Liver (tissue), 9 donors: ENCODE data around the gene ITPKB. TPM values are rescaled to one million over a fixed set of nuclear protein-coding genes. Genes with fewer than 3 reads are reported as not detected.

Experiments used
- DNase-seq: peaks from one replicate; pipeline ENCODE4 v3.0.0-alpha.2; 2017; ENCODE audit warnings: low spot score
- H3K27ac ChIP-seq, 2 donors: one replicate each; pipeline ENCODE4 v1.7.0; 2013; ENCODE audit warnings: inconsistent platforms in 2 of 2, low read length in 2 of 2, control low read depth in 1 of 2, low read depth in 1 of 2, mild to moderate bottlenecking in 1 of 2
- H3K27me3 ChIP-seq, 4 donors: one replicate each; pipeline versions ENCODE4 v1.6.1 to v1.7.0; 2013; ENCODE audit warnings: low read length in 3 of 4, inconsistent platforms in 1 of 4, mild to moderate bottlenecking in 1 of 4, moderate library complexity in 1 of 4; ENCODE audit not compliant: control insufficient read depth in 4 of 4, insufficient read depth in 4 of 4
- H3K36me3 ChIP-seq, 4 donors: one replicate each; pipeline versions ENCODE4 v1.6.1 to v1.7.0; 2013; ENCODE audit warnings: low read length in 3 of 4, mild to moderate bottlenecking in 3 of 4, low read depth in 1 of 4, moderate library complexity in 1 of 4; ENCODE audit not compliant: control insufficient read depth in 4 of 4, insufficient read depth in 3 of 4
- H3K4me1 ChIP-seq, 4 donors: one replicate each; pipeline versions ENCODE4 v1.6.1 to v1.7.0; 2013; ENCODE audit warnings: low read length in 3 of 4, mild to moderate bottlenecking in 3 of 4, moderate library complexity in 1 of 4; ENCODE audit not compliant: control insufficient read depth in 4 of 4, insufficient read depth in 4 of 4
- H3K4me3 ChIP-seq, 3 donors: one replicate each; pipeline versions ENCODE4 v1.6.1 to v1.7.0; 2013; ENCODE audit warnings: low read length in 3 of 3, control low read depth in 1 of 3, low read depth in 1 of 3, mild to moderate bottlenecking in 1 of 3
- H3K9ac ChIP-seq, 2 donors: one replicate each; pipeline ENCODE4 v1.7.0; 2013; ENCODE audit warnings: low read length in 2 of 2, mild to moderate bottlenecking in 2 of 2, moderate library complexity in 2 of 2, control low read depth in 1 of 2, low read depth in 1 of 2
- H3K9me3 ChIP-seq, 4 donors: one replicate each; pipeline versions ENCODE4 v1.6.1 to v1.7.0; 2013; ENCODE audit warnings: low read length in 3 of 4; ENCODE audit not compliant: control insufficient read depth in 4 of 4
- ATF3 ChIP-seq: IDR thresholded peaks from 2 replicates; pipeline ENCODE4 v1.6.1; 2016; ENCODE audit warnings: antibody characterized with exemption
- CTCF ChIP-seq: fragments of 150-350 bp; IDR thresholded peaks from 2 replicates; pipeline ENCODE4 v1.5.1; 2017; ENCODE audit warnings: improper control_type of control experiment, low read depth, low read length; ENCODE audit not compliant: missing input control
- EGR1 ChIP-seq, 2 donors: IDR thresholded peaks; 2 replicates each; pipeline ENCODE4 v1.6.1; 2016 to 2018; ENCODE audit warnings: antibody characterized with exemption in 2 of 2, low read depth in 2 of 2
- FOXA1 ChIP-seq: IDR thresholded peaks from 2 replicates; pipeline ENCODE4 v1.6.1; 2016; ENCODE audit warnings: antibody characterized with exemption
- GABPA ChIP-seq, 2 donors: IDR thresholded peaks in 1 of 2; conservative IDR thresholded peaks in 1 of 2; 2 replicates each; pipeline ENCODE4 v1.6.1; 2016; ENCODE audit warnings: antibody characterized with exemption in 2 of 2, mild to moderate bottlenecking in 1 of 2, moderate library complexity in 1 of 2
- HNF4A ChIP-seq, 2 donors: conservative IDR thresholded peaks; 2 replicates each; pipeline ENCODE4 v1.6.1; 2016; ENCODE audit warnings: antibody characterized with exemption in 2 of 2, mild to moderate bottlenecking in 2 of 2
- HNF4G ChIP-seq: IDR thresholded peaks from 2 replicates; pipeline ENCODE4 v1.6.1; 2016; ENCODE audit warnings: antibody characterized with exemption
- NR2F2 ChIP-seq: IDR thresholded peaks from 2 replicates; pipeline ENCODE4 v1.6.1; 2016; ENCODE audit warnings: antibody characterized with exemption
- RAD21 ChIP-seq, 2 donors: IDR thresholded peaks; 2 replicates each; pipeline ENCODE4 v1.6.1; 2016; ENCODE audit warnings: antibody characterized with exemption in 2 of 2, mild to moderate bottlenecking in 2 of 2
- REST ChIP-seq: IDR thresholded peaks from 2 replicates; pipeline ENCODE4 v1.6.1; 2016; ENCODE audit warnings: antibody characterized with exemption, mild to moderate bottlenecking
- RXRA ChIP-seq, 2 donors: IDR thresholded peaks; 2 replicates each; pipeline ENCODE4 v1.6.1; 2017 to 2018; ENCODE audit warnings: antibody characterized with exemption in 2 of 2, mild to moderate bottlenecking in 1 of 2
- SP1 ChIP-seq: IDR thresholded peaks from 2 replicates; pipeline ENCODE4 v1.6.1; 2018; ENCODE audit warnings: antibody characterized with exemption, mild to moderate bottlenecking
- ZBTB33 ChIP-seq: IDR thresholded peaks from 2 replicates; pipeline ENCODE4 v1.6.1; 2016; ENCODE audit warnings: antibody characterized with exemption
- WGBS: extraction: QIAGEN DNeasy Blood & Tissue Kit; methylation state at CpG from one replicate; pipeline ENCODE4 v1.1.7; 2013; 5-methylcytosine and 5-hydroxymethylcytosine counted together
- polyA plus RNA-seq, 2 donors: library from polyadenylated mRNA; stranded (reverse) in 1 of 2; unstranded in 1 of 2; fragments of 200-250 nt in 1 of 2; fragments of >200 nt in 1 of 2; fragmentation: Nextera tagmentation in 1 of 2; extraction: Ambion mirVana in 1 of 2; gene quantifications; one replicate each; pipeline versions ENCODE4 v1.2.1 to v1.2.3, GENCODE V29; 2013 to 2015
- total RNA-seq, 2 donors: library from RNA; depleted of rRNA; stranded (reverse); fragments of >200 nt; gene quantifications; one replicate each; pipeline ENCODE4 v1.2.3, GENCODE V29; 2014
- donor health status: healthy.
- donor health status: healthy.
- donor health status: healthy.
- donor health status: healthy.
- donor health status: healthy.

The ITPKB gene
- total and polyA plus RNA-seq, 4 donors: 0.61 to 5.8 (median 3.7) TPM

- no peaks in the 10 kb centered on the region for H3K9me3 ChIP-seq
- no peaks in the 10 kb centered on the region for H3K36me3 ChIP-seq
- H3K4me3 ChIP-seq: no peak overlapping the region
- TF ChIP-seq RAD21 (IDR thresholded peaks at IDR 0.05): peak; percentile 71 to 80
- TF ChIP-seq EGR1 (IDR thresholded peaks at IDR 0.05; ENCODE audit: low read depth in 2 of 2): no peak
- TF ChIP-seq FOXA1: no peak
- TF ChIP-seq SP1: no peak
- TF ChIP-seq RXRA (IDR thresholded peaks at IDR 0.05): no peak
- TF ChIP-seq CTCF: peak; percentile 72
- no peaks in the 10 kb centered on the region for H3K27me3 ChIP-seq
- no peaks in the 10 kb centered on the region for H3K4me1 ChIP-seq
- no peak overlapping the region for H3K9ac ChIP-seq
- 54% methylated on average over 18 of the region's 18 CpGs for WGBS
- H3K27ac ChIP-seq: no peak overlapping the region
- DNase-seq: peak; percentile 76
Measured at GRCh38 chr1:226608699-226609505, 130.2 kb downstream of the ITPKB start.

GRCh38 chr1:226607821-226608220 lies 131.3 kb downstream of the ITPKB start:
- 100% methylated on average over 1 of the region's 1 CpG for WGBS
- Histone ChIP-seq H3K36me3 (no peaks in the 10 kb centered on the region), H3K9me3 (no peaks in the 10 kb centered on the region), H3K27me3 (no peaks in the 10 kb centered on the region), H3K27ac (no peak overlapping the region), H3K4me1 (peaks cover 0 to 10% (median 8%) of the 10 kb centered on the region in 4 donors), H3K4me3 (no peak overlapping the region), H3K9ac (no peak overlapping the region)
- no peak for TF ChIP-seq RAD21 (IDR thresholded peaks at IDR 0.05)
- no peak for TF ChIP-seq ZBTB33
- TF ChIP-seq ATF3: no peak
- no peak for TF ChIP-seq NR2F2
- TF ChIP-seq HNF4A (conservative IDR thresholded peaks at IDR 0.05): no peak
- TF ChIP-seq REST: no peak
- no peak for TF ChIP-seq HNF4G
- TF ChIP-seq CTCF: no peak
- no peak for TF ChIP-seq GABPA (IDR thresholded peaks at IDR 0.05 in 1 of 2, conservative IDR thresholded peaks at IDR 0.05 in 1 of 2)
- no peak for DNase-seq
